Measurements from ENCODE around the gene CDK19.

DNA sequence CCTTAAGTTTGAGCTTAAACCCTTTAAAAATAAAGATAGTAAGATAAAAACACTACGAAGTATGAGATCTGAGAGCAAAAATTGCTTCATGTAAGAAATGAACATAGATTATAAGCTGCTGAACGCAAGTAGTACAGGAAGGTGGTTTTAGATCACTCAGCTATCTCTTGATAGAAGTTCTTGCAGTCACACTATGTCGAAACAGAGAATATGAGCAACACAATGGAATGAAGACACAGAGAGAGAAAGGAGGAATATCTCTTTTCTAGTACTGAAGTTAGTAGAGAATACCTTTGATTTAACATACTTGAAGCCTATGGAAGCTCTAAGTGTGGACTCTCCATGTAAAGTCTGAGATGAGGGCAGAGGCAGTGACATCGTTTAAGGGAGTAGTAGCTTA is 162.7 kb downstream of the CDK19 start:
- TF ChIP-seq, protein P1, sequence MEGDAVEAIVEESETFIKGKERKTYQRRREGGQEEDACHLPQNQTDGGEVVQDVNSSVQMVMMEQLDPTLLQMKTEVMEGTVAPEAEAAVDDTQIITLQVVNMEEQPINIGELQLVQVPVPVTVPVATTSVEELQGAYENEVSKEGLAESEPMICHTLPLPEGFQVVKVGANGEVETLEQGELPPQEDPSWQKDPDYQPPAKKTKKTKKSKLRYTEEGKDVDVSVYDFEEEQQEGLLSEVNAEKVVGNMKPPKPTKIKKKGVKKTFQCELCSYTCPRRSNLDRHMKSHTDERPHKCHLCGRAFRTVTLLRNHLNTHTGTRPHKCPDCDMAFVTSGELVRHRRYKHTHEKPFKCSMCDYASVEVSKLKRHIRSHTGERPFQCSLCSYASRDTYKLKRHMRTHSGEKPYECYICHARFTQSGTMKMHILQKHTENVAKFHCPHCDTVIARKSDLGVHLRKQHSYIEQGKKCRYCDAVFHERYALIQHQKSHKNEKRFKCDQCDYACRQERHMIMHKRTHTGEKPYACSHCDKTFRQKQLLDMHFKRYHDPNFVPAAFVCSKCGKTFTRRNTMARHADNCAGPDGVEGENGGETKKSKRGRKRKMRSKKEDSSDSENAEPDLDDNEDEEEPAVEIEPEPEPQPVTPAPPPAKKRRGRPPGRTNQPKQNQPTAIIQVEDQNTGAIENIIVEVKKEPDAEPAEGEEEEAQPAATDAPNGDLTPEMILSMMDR (IDR thresholded peaks at IDR 0.05; ENCODE audit: low read length) = no peak
- TF ChIP-seq EZH2 (IDR thresholded peaks at IDR 0.05; ENCODE audit: borderline replicate concordance, low read length) = no peak

All from OCI-LY1 (cell line).